A549 (cell line): Measurements from ENCODE around the gene KHDC4. TPM values are rescaled to one million over a fixed set of nuclear protein-coding genes. Genes with fewer than 3 reads are reported as not detected.

Experiments used
- ATAC-seq, 2 experiments: fragments of 200-7000 bp in 1 of 2; fragments of >200 bp in 1 of 2; cut with Nextera tagmentation in 1 of 2; cut with Tn5 transposase in 1 of 2; 3 replicates each; pipeline versions ENCODE4 v1.8.0 to v1.9.1; 2018 to 2020; ENCODE audit warnings: mild to moderate bottlenecking in 1 of 2, moderate library complexity in 1 of 2
- CTCF ChIA-PET: fragments of 300-600 bp; sonication (Branson Sonifier 250); formaldehyde crosslinking; extraction: SDS; loops from one replicate; lab custom pipeline; 2021; ENCODE audit warnings: antibody characterized with exemption, inconsistent platforms; lab: Yijun Ruan, JAX
- POLR2A ChIA-PET: fragments of 350-600 bp; formaldehyde crosslinking; extraction: SDS; loops from one replicate; lab custom pipeline; 2021; ENCODE audit warnings: antibody characterized with exemption, inconsistent platforms; lab: Yijun Ruan, JAX
- DNase-seq, 2 experiments: peaks; one replicate each; pipeline versions ENCODE4 v3.0.0 to v3.0.0-alpha.2; 2011 to 2016; ENCODE audit warnings: low read depth in 1 of 2, low spot score in 1 of 2
- FAIRE-seq: peaks from 2 replicates; lab custom pipeline; 2011; peaks lifted over from hg19 to GRCh38; lab: Jason Lieb, UNC
- H3K27ac ChIP-seq, 2 experiments: fragments of >200 bp; sonication (Bioruptor Twin); formaldehyde crosslinking; 3 replicates each; pipeline ENCODE4 v1.5.1; 2016 to 2017
- H3K4me1 ChIP-seq: fragments of >200 bp; sonication (Bioruptor Twin); formaldehyde crosslinking; 3 replicates; pipeline ENCODE4 v1.6.1; 2016
- H3K4me2 ChIP-seq: fragments of >200 bp; sonication (Bioruptor Twin); formaldehyde crosslinking; 3 replicates; pipeline ENCODE4 v1.6.1; 2016
- H3K4me3 ChIP-seq: fragments of >200 bp; sonication (Bioruptor Twin); formaldehyde crosslinking; 3 replicates; pipeline ENCODE4 v1.5.1; 2016
- H3K9me3 ChIP-seq: fragments of >200 bp; sonication (Bioruptor Twin); formaldehyde crosslinking; 3 replicates; pipeline ENCODE4 v1.6.1; 2016
- BCL3 ChIP-seq: fragments of >200 bp; sonication (Bioruptor Twin); formaldehyde crosslinking; IDR thresholded peaks from 3 replicates; pipeline ENCODE4 v1.6.1; 2016
- CBX8 ChIP-seq: fragments of 200-600 bp; sonication (generic); IDR thresholded peaks from 2 replicates; pipeline ENCODE4 v1.6.1; 2016
- CEBPB ChIP-seq, 2 experiments: fragments of >200 bp in 1 of 2; sonication (Bioruptor Twin) in 1 of 2; formaldehyde crosslinking in 1 of 2; IDR thresholded peaks; 2 replicates each; pipeline ENCODE4 v1.6.1; 2012 to 2016
- EHF ChIP-seq: fragments of 250-450 bp; sonication (Bioruptor Pico); IDR thresholded peaks from 2 replicates; pipeline ENCODE4 v1.5.0; 2020; ENCODE audit warnings: mild to moderate bottlenecking
- EHMT2 ChIP-seq: fragments of 200-600 bp; sonication (generic); IDR thresholded peaks from 2 replicates; pipeline ENCODE4 v1.6.1; 2016; ENCODE audit warnings: antibody characterized with exemption, low read depth, mild to moderate bottlenecking, moderate library complexity
- ELK1 ChIP-seq: fragments of 150-350 bp; IDR thresholded peaks from 2 replicates; pipeline ENCODE4 v1.6.1; 2014; ENCODE audit warnings: low read depth, mild to moderate bottlenecking, low read length
- ESRRA ChIP-seq: fragments of 150-350 bp; IDR thresholded peaks from 2 replicates; pipeline ENCODE4 v1.6.1; 2014; ENCODE audit warnings: mild to moderate bottlenecking, low read length, borderline replicate concordance
- FOXS1 ChIP-seq: fragments of 250-450 bp; sonication (Bioruptor Pico); IDR thresholded peaks from 2 replicates; pipeline ENCODE4 v1.5.0; 2020; ENCODE audit warnings: mild to moderate bottlenecking, moderate library complexity
- HEYL ChIP-seq: fragments of 250-450 bp; sonication (Bioruptor Pico); IDR thresholded peaks from 2 replicates; pipeline ENCODE4 v1.8.0; 2021; ENCODE audit warnings: mild to moderate bottlenecking, moderate library complexity
- KDM1A ChIP-seq: fragments of 200-600 bp; sonication (generic); IDR thresholded peaks from 2 replicates; pipeline ENCODE4 v1.6.1; 2016; ENCODE audit warnings: low read depth, mild to moderate bottlenecking
- KDM5A ChIP-seq: fragments of 200-600 bp; sonication (generic); IDR thresholded peaks from 2 replicates; pipeline ENCODE4 v1.6.1; 2016; ENCODE audit warnings: antibody characterized with exemption, mild to moderate bottlenecking
- NPAS2 ChIP-seq: fragments of 250-450 bp; sonication (Bioruptor Pico); IDR thresholded peaks from 2 replicates; pipeline ENCODE4 v1.8.0; 2022; ENCODE audit warnings: mild to moderate bottlenecking, moderate library complexity, borderline replicate concordance
- PHF8 ChIP-seq: fragments of 200-600 bp; sonication (generic); IDR thresholded peaks from 2 replicates; pipeline ENCODE4 v1.6.1; 2016; ENCODE audit warnings: low read depth, mild to moderate bottlenecking, antibody characterized with exemption, moderate library complexity, borderline replicate concordance
- POLR2A ChIP-seq: IDR thresholded peaks from 2 replicates; pipeline ENCODE4 v1.6.1; 2012; ENCODE audit warnings: mild to moderate bottlenecking, low read length
- RFX5 ChIP-seq: fragments of 450-650 bp; IDR thresholded peaks from 2 replicates; pipeline ENCODE4 v1.7.1; 2014; ENCODE audit warnings: antibody characterized with exemption, mild to moderate bottlenecking, moderate library complexity
- RNF2 ChIP-seq: fragments of 200-600 bp; sonication (generic); IDR thresholded peaks from 2 replicates; pipeline ENCODE4 v1.6.1; 2016; ENCODE audit warnings: low read depth, mild to moderate bottlenecking, antibody characterized with exemption, moderate library complexity, borderline replicate concordance
- SREBF2 ChIP-seq: fragments of 450-650 bp; IDR thresholded peaks from 2 replicates; pipeline ENCODE4 v1.6.1; 2014; ENCODE audit warnings: mild to moderate bottlenecking, moderate library complexity
- TFCP2L1 ChIP-seq: fragments of 250-450 bp; sonication (Bioruptor Pico); IDR thresholded peaks from 2 replicates; pipeline ENCODE4 v1.5.0; 2021; ENCODE audit warnings: mild to moderate bottlenecking
- ZC3H11A ChIP-seq: fragments of 450-650 bp; IDR thresholded peaks from 2 replicates; pipeline ENCODE4 v1.6.1; 2014; ENCODE audit warnings: antibody characterized with exemption, mild to moderate bottlenecking
- ZNF302 ChIP-seq: fragments of 250-450 bp; sonication (Bioruptor Pico); IDR thresholded peaks from 2 replicates; pipeline ENCODE4 v1.9.0; 2021; ENCODE audit warnings: inconsistent platforms, mild to moderate bottlenecking, moderate library complexity
- ZSCAN20 ChIP-seq: fragments of 250-450 bp; sonication (Bioruptor Pico); IDR thresholded peaks from 2 replicates; pipeline ENCODE4 v1.8.0; 2022; ENCODE audit warnings: mild to moderate bottlenecking, moderate library complexity
- WGBS: methylation state at CpG from one replicate; pipeline ENCODE4 v1.1.6; 2017; ENCODE audit errors: missing lambda C conversion rate; 5-methylcytosine and 5-hydroxymethylcytosine counted together
- polyA plus RNA-seq, 4 experiments: library from polyadenylated mRNA; depleted of rRNA in 3 of 4; stranded (reverse); fragments of >200 nt; fragmentation: RNase III in 1 of 4; extraction: RNeasy Plus Mini Kit Qiagen cat#74134 plus additional on column Dnase treatment in 1 of 4; gene quantifications; 2 replicates in 3 of 4; 3 replicates in 1 of 4; pipeline ENCODE4 v1.2.3, GENCODE V29; 2011 to 2017

The KHDC4 gene
- polyA plus RNA-seq, 2 of the 4 experiments (the other 2 are of a cell fraction) = 37.7 to 72.3 TPM

GRCh38 chr1:155977690-155978324 lies 43.6 kb upstream of the KHDC4 start (continued):
- TF ChIP-seq NPAS2 (CRISPR knock-in tag) (no peak), ZC3H11A (no peak), ZSCAN20 (CRISPR knock-in tag) (no peak)

- ChIA-PET CTCF (interaction anchor here (1.1 to 24.7 kb wide), 10 partner anchors 11 to 89 kb away, joined by 3 to 423 read pairs (median 9); partner anchors contain the start of gene RXFP4), POLR2A (no interaction called here)
- peak overlapping the region; percentile 98 to 99 for H3K27ac ChIP-seq
- no peak for TF ChIP-seq TFCP2L1
- no peak for TF ChIP-seq NPAS2 (CRISPR knock-in tag)
- no peak for TF ChIP-seq KDM1A
- no peak for TF ChIP-seq BCL3
- TF ChIP-seq ELK1 = no peak
- TF ChIP-seq POLR2A = no peak
- no peak for TF ChIP-seq ESRRA
- no peak for TF ChIP-seq RFX5
- TF ChIP-seq HEYL = no peak
- no peak for TF ChIP-seq ZNF302 (CRISPR knock-in tag)
- peaks cover 73% of the 10 kb centered on the region for H3K4me1 ChIP-seq
- no peak for DNase-seq
- peak; percentile 15 to 51; a peak in 4 of 6 replicates for ATAC-seq
- FAIRE-seq = no peak
- H3K4me2 ChIP-seq = peak overlapping the region; percentile 93
- WGBS = 18% methylated on average over 5 of the region's 5 CpGs
- no peaks in the 10 kb centered on the region for H3K9me3 ChIP-seq
- peak overlapping the region; percentile 90 for H3K4me3 ChIP-seq
Observed at GRCh38 chr1:155976913-155977689, 42.9 kb upstream of the KHDC4 start.

- TF ChIP-seq RNF2 (no peak), SREBF2 (no peak), PHF8 (no peak), EHF (no peak), CBX8 (no peak), EHMT2 (no peak), CEBPB (IDR thresholded peaks at IDR 0.05) (no peak), RFX5 (no peak), FOXS1 (no peak), KDM5A (no peak)
- ATAC-seq (peak in 1 of 2 experiments; percentile 13; a peak in 2 of 6 replicates), FAIRE-seq (no peak), DNase-seq (peak in 1 of 2 experiments; percentile 38)
- Histone ChIP-seq H3K9me3 (no peaks in the 10 kb centered on the region), H3K4me3 (peak overlapping the region; percentile 90), H3K27ac (peak overlapping the region; percentile 98 to 99), H3K4me1 (peaks cover 73% of the 10 kb centered on the region), H3K4me2 (peak overlapping the region; percentile 93)
- WGBS = 10% methylated on average over 13 of the region's 14 CpGs
- ChIA-PET CTCF (interaction anchor here (1.1 to 24.7 kb wide), 10 partner anchors 7 to 90 kb away, joined by 3 to 423 read pairs (median 10); partner anchors contain the start of gene RXFP4), POLR2A (interaction anchor here (0.7 kb wide), 1 partner anchor 15 kb away, joined by 4 read pairs; no protein-coding TSS in a partner anchor)
Observed at GRCh38 chr1:155976062-155976912, 42.1 kb upstream of the KHDC4 start.
